Amniotic stem cell (primary cell): ENCODE data around the gene SDE2.
"Not testable (repeated sequence)": the region's sequence is repeated elsewhere in the genome, so short reads cannot be mapped to it uniquely, and the experiment has no call there.

ENCODE experiments used
- DNase-seq: peaks from one replicate; lab custom pipeline; 2025; lab: John Stamatoyannopoulos, UW

The SDE2 gene

GRCh38 chr1:225942574-225942973 is 56.6 kb downstream of the SDE2 start:
- DNase-seq = no peak

GRCh38 chr1:225941942-225942222 is 57.3 kb downstream of the SDE2 start:
- DNase-seq = no peak

- DNase-seq = no peak
These were observed 57.8 kb downstream of the SDE2 start, which contains the start of gene LEFTY2 for GRCh38 chr1:225941187-225941941. Gene LEFTY2, minus strand, starts transcription at chr1:225941220. Its CDS starts 80 bp downstream, at chr1:225941140.

- DNase-seq = no peak
These were observed 58.6 kb downstream of the SDE2 start for GRCh38 chr1:225940385-225941151.

GRCh38 chr1:225939939-225940310 is 59.2 kb downstream of the SDE2 start:
- not testable (repeated sequence) for DNase-seq

GRCh38 chr1:225939097-225939938 is 59.8 kb downstream of the SDE2 start:
- DNase-seq = not testable (repeated sequence)

- no peak for DNase-seq
These were observed 61.8 kb downstream of the SDE2 start for GRCh38 chr1:225937048-225937968.

- DNase-seq = no peak
These were observed 62.6 kb downstream of the SDE2 start for GRCh38 chr1:225936523-225936922.

GRCh38 chr1:225936086-225936485 is 63.1 kb downstream of the SDE2 start:
- not testable (repeated sequence) for DNase-seq

GRCh38 chr1:225934711-225935110 is 64.4 kb downstream of the SDE2 start:
- DNase-seq = no peak

- peak; percentile 64 for DNase-seq
These were observed 66.1 kb downstream of the SDE2 start for GRCh38 chr1:225933072-225933471.
